HepG2 (cell line): ENCODE measurements around the gene COL5A2. TPM values are rescaled to one million over a fixed set of nuclear protein-coding genes. Genes with fewer than 3 reads are reported as not detected.

Source experiments
- ATAC-seq: fragments of 200-7000 bp; cut with Tn5 transposase; 3 replicates; pipeline ENCODE4 v1.9.1; 2020; ENCODE audit warnings: mild to moderate bottlenecking, moderate library complexity
- BruUV-seq: library from RNA; stranded (reverse); fragments of 400-500 nt; replicated peaks from 2 replicates; lab custom pipeline; 2021; lab: Mats Ljungman, UMichigan
- CTCF ChIA-PET: fragments of 300-600 bp; formaldehyde crosslinking; extraction: SDS; loops from one replicate; lab custom pipeline; 2021; ENCODE audit warnings: low total read pairs, inconsistent platforms, low intra/inter-chr PET ratio; lab: Yijun Ruan, JAX
- POLR2A ChIA-PET: fragments of 350-600 bp; sonication (Branson Sonifier 250); formaldehyde crosslinking; loops from one replicate; lab custom pipeline; 2020; ENCODE audit warnings: antibody characterized with exemption, inconsistent platforms; lab: Yijun Ruan, JAX
- DNase-seq: peaks from one replicate; pipeline ENCODE4 v3.0.0-alpha.2; 2015; ENCODE audit warnings: low spot score
- FAIRE-seq: peaks from 3 replicates; lab custom pipeline; 2011; peaks lifted over from hg19 to GRCh38; lab: Jason Lieb, UNC
- H2AFZ ChIP-seq: one replicate; pipeline ENCODE4 v1.6.1; 2011; ENCODE audit warnings: low read length, inconsistent platforms
- H3K27ac ChIP-seq: fragments of 300-600 bp; 3 replicates; pipeline ENCODE4 v1.8.0; 2011; ENCODE audit warnings: mixed run types, mild to moderate bottlenecking, mixed read lengths, low read length, inconsistent platforms; ENCODE audit not compliant: insufficient read depth; ENCODE audit errors: extremely low read length
- H3K27me3 ChIP-seq, 2 experiments: fragments of 200-600 bp in 1 of 2; 2 replicates in 1 of 2; 3 replicates in 1 of 2; pipeline versions ENCODE4 v1.6.0 to v1.8.0; 2011; ENCODE audit warnings: low read length in 2 of 2, mild to moderate bottlenecking in 2 of 2, moderate library complexity in 2 of 2, inconsistent platforms in 1 of 2; ENCODE audit not compliant: insufficient read depth in 2 of 2, control insufficient read depth in 1 of 2
- H3K36me3 ChIP-seq, 2 experiments: fragments of 200-600 bp in 1 of 2; replicated peaks in 1 of 2; 2 replicates in 1 of 2; 3 replicates in 1 of 2; pipeline versions ENCODE4 v1.5.1 to v1.8.0; 2011; ENCODE audit warnings: low read length in 2 of 2, inconsistent platforms in 1 of 2; ENCODE audit not compliant: insufficient read depth in 2 of 2, control insufficient read depth in 1 of 2
- H3K4me1 ChIP-seq: 2 replicates; pipeline ENCODE4 v1.5.1; 2012; ENCODE audit warnings: low read length, inconsistent platforms; ENCODE audit not compliant: insufficient read depth
- H3K4me2 ChIP-seq: 2 replicates; pipeline ENCODE4 v1.6.0; 2011; ENCODE audit warnings: low read depth, low read length, inconsistent platforms
- H3K4me3 ChIP-seq, 3 experiments: fragments of 200-600 bp in 1 of 3; sonication (generic), shearing (Covaris generic) in 1 of 3; replicated peaks in 1 of 3; 2 replicates each; pipeline ENCODE4 v1.5.1; 2011 to 2016; ENCODE audit warnings: low read length in 3 of 3, inconsistent platforms in 2 of 3, low read depth in 2 of 3, mild to moderate bottlenecking in 2 of 3, control low read depth in 1 of 3, mixed read lengths in 1 of 3; ENCODE audit not compliant: insufficient read depth in 1 of 3
- H3K79me2 ChIP-seq: one replicate; pipeline ENCODE4 v1.6.1; 2011; ENCODE audit warnings: low read length, inconsistent platforms; ENCODE audit not compliant: insufficient read depth
- H3K9ac ChIP-seq: 2 replicates; pipeline ENCODE4 v1.6.0; 2011; ENCODE audit warnings: mild to moderate bottlenecking, low read depth, low read length, inconsistent platforms; ENCODE audit not compliant: insufficient read depth
- H3K9me3 ChIP-seq: 2 replicates; pipeline ENCODE4 v1.5.1; 2012; ENCODE audit warnings: mild to moderate bottlenecking, low read length
- H4K20me1 ChIP-seq: 2 replicates; pipeline ENCODE4 v1.6.0; 2011; ENCODE audit warnings: inconsistent platforms, mild to moderate bottlenecking, low read length, moderate library complexity; ENCODE audit not compliant: insufficient read depth
- BRD4 ChIP-seq: sonication (generic); formaldehyde crosslinking; IDR thresholded peaks from 2 replicates; pipeline ENCODE4 v1.4.0; 2020; ENCODE audit warnings: missing genetic modification reagents
- CCAR2 ChIP-seq: fragments of 200-400 bp; formaldehyde crosslinking; optimal IDR thresholded peaks from 2 replicates; pipeline ENCODE3; 2018; ENCODE audit warnings: low read depth, mild to moderate bottlenecking, low read length, moderate library complexity
- FUBP1 ChIP-seq: sonication (generic); formaldehyde crosslinking; IDR thresholded peaks from 2 replicates; pipeline ENCODE4 v1.5.1; 2020; ENCODE audit warnings: missing genetic modification reagents, mild to moderate bottlenecking, borderline replicate concordance
- HNRNPH1 ChIP-seq: fragments of 200-400 bp; formaldehyde crosslinking; optimal IDR thresholded peaks from 2 replicates; pipeline ENCODE3; 2017; ENCODE audit warnings: mild to moderate bottlenecking, low read depth, low read length
- JARID2 ChIP-seq: sonication (generic); formaldehyde crosslinking; IDR thresholded peaks from 2 replicates; pipeline ENCODE4 v1.8.1; 2023; ENCODE audit warnings: missing genetic modification reagents, inconsistent platforms; ENCODE audit not compliant: insufficient replicate concordance
- RAD51 ChIP-seq: fragments of 450-650 bp; IDR thresholded peaks from 2 replicates; pipeline ENCODE4 v1.6.1; 2016; ENCODE audit warnings: borderline replicate concordance
- SETDB1 ChIP-seq: sonication (generic); formaldehyde crosslinking; IDR thresholded peaks from 2 replicates; pipeline ENCODE4 v1.5.1; 2020; ENCODE audit warnings: missing genetic modification reagents, mild to moderate bottlenecking, borderline replicate concordance
- ZNF18 ChIP-seq: sonication (generic); formaldehyde crosslinking; IDR thresholded peaks from 2 replicates; pipeline ENCODE4 v1.8.0; 2022; ENCODE audit warnings: mild to moderate bottlenecking, missing genetic modification reagents; ENCODE audit not compliant: insufficient replicate concordance
- WGBS: methylation state at CpG from one replicate; pipeline ENCODE4 v1.1.6; 2017; ENCODE audit warnings: low lambda C conversion rate; 5-methylcytosine and 5-hydroxymethylcytosine counted together
- in situ Hi-C: cut with HindIII; loops from 2 replicates; pipeline ENCODE4 v1.10.0; 2017; ENCODE audit warnings: low pct_unique_long_range_greater_than_20kb; ENCODE audit not compliant: extremely low pct_ligation_motif_present
- intact Hi-C: fragments of 100-400 bp; cut with micrococcal nuclease; formaldehyde crosslinking; loops from one replicate; pipeline ENCODE4 v1.10.0; 2022; ENCODE audit not compliant: unreplicated experiment
- polyA plus RNA-seq, 8 experiments: library from polyadenylated mRNA; depleted of rRNA in 3 of 8; stranded (reverse) in 7 of 8; unstranded in 1 of 8; fragments of >200 nt; fragmentation: Illumina TruSeq in 4 of 8; extraction: Trizol in 4 of 8; gene quantifications; 2 replicates each; pipeline versions ENCODE4 v1.2.1 to v1.2.3, GENCODE V29; 2011 to 2016; ENCODE audit warnings: low read depth in 4 of 8, missing spikeins in 1 of 8, mixed read lengths in 1 of 8; ENCODE audit not compliant: insufficient read depth in 1 of 8
- total RNA-seq, 5 experiments: library from RNA; depleted of rRNA; stranded (reverse); fragments of >200 nt; fragmentation: Illumina TruSeq; extraction: Trizol; gene quantifications; 2 replicates each; pipeline ENCODE4 v1.2.3, GENCODE V29; 2016; ENCODE audit warnings: low read depth in 1 of 5

The COL5A2 gene
- total and polyA plus RNA-seq, 2 of the 13 experiments (the other 11 are each of a cell fraction or from before 2014, with no cell fraction given), result 0.83 to 1.5 TPM

GRCh38 chr2:189076120-189076519 is 103.4 kb downstream of the COL5A2 start:
- in situ Hi-C loops (no loop called here), intact Hi-C loops (no loop called here)
- H3K27me3 ChIP-seq, result no peaks in the 10 kb centered on the region
- ATAC-seq (no peak), FAIRE-seq (no peak), DNase-seq (no peak)
- no peaks in the 10 kb centered on the region for H4K20me1 ChIP-seq
- H3K36me3 ChIP-seq, result no peaks in the 10 kb centered on the region
- ChIA-PET POLR2A (no interaction called here), CTCF (no interaction called here)
- no TSS peak for BruUV-seq
- no peak overlapping the region for H3K27ac ChIP-seq
- H3K79me2 ChIP-seq, result no peaks in the 10 kb centered on the region
- no peak overlapping the region for H3K9ac ChIP-seq
- H3K4me3 ChIP-seq, result no peak overlapping the region
- TF ChIP-seq HNRNPH1 (no peak), FUBP1 (no peak), CCAR2 (no peak), SETDB1 (CRISPR knock-in tag) (no peak), BRD4 (no peak), JARID2 (CRISPR knock-in tag) (no peak), RAD51 (no peak), ZNF18 (CRISPR knock-in tag) (no peak)
- no peak overlapping the region for H3K4me2 ChIP-seq
- no peak overlapping the region for H2AFZ ChIP-seq
- H3K9me3 ChIP-seq, result no peaks in the 10 kb centered on the region
- no peaks in the 10 kb centered on the region for H3K4me1 ChIP-seq
- 69% methylated on average over 3 of the region's 3 CpGs for WGBS
